Thoracic aorta (tissue), 2 donors: ENCODE results near the gene EXOC1. TPM values are rescaled to one million over a fixed set of nuclear protein-coding genes. Genes with fewer than 3 reads are reported as not detected.
"Not testable (repeated sequence)": the region's sequence is repeated elsewhere in the genome, so short reads cannot be mapped to it uniquely, and the experiment has no call there.

ENCODE experiments used
- ATAC-seq: fragments of 150-250 bp; one replicate; pipeline ENCODE4 v1.8.0; 2017; ENCODE audit warnings: low read depth; ENCODE audit not compliant: insufficient number of reproducible peaks, low FRiP score
- DNase-seq: peaks from one replicate; pipeline ENCODE4 v3.0.0-alpha.2; 2020; ENCODE audit warnings: low spot score
- H3K27ac ChIP-seq, 2 donors: fragments of 200-600 bp; sonication (generic); 1 replicate in 1 of 2; 2 replicates in 1 of 2; pipeline ENCODE4 v1.5.1; 2016; ENCODE audit warnings: mild to moderate bottlenecking in 2 of 2, moderate library complexity in 2 of 2
- H3K27me3 ChIP-seq: fragments of 200-600 bp; sonication (generic); replicated peaks from 2 replicates; pipeline ENCODE4 v1.6.0; 2016; ENCODE audit warnings: mild to moderate bottlenecking; ENCODE audit not compliant: insufficient read depth
- H3K36me3 ChIP-seq: fragments of 200-600 bp; sonication (generic); one replicate; pipeline ENCODE4 v1.5.1; 2016
- H3K4me1 ChIP-seq, 2 donors: fragments of 200-600 bp; sonication (generic); 1 replicate in 1 of 2; 2 replicates in 1 of 2; pipeline versions ENCODE4 v1.5.1 to v1.6.0; 2016; ENCODE audit warnings: low read depth in 2 of 2, mild to moderate bottlenecking in 1 of 2; ENCODE audit not compliant: control insufficient read depth in 1 of 2
- H3K4me3 ChIP-seq: fragments of 200-600 bp; sonication (generic); 2 replicates; pipeline ENCODE4 v1.5.1; 2016; ENCODE audit warnings: mild to moderate bottlenecking
- H3K9me3 ChIP-seq: fragments of 200-600 bp; sonication (generic); 2 replicates; pipeline ENCODE4 v1.5.1; 2016
- CTCF ChIP-seq: fragments of 200-600 bp; sonication (generic); IDR thresholded peaks from one replicate; pipeline ENCODE4 v1.5.1; 2019; ENCODE audit warnings: antibody characterized with exemption
- total RNA-seq, 2 donors: library from RNA; depleted of rRNA; stranded (reverse); fragments of >200 nt; gene quantifications; one replicate each; pipeline versions ENCODE4 v1.1.0 to v1.2.3, GENCODE V29; 2016

The EXOC1 gene
- total RNA-seq, 2 donors from 2014 or later = 33.5 to 60.5 TPM

GRCh38 chr4:55932511-55932910 is 79.1 kb downstream of the EXOC1 start:
- H3K4me1 ChIP-seq = no peaks in the 10 kb centered on the region
- H3K27ac ChIP-seq = no peak overlapping the region
- ATAC-seq (no peak), DNase-seq (no peak)
- no peak for TF ChIP-seq CTCF
- H3K27me3 ChIP-seq = no peaks in the 10 kb centered on the region
- H3K9me3 ChIP-seq = peaks cover 7% of the 10 kb centered on the region
- H3K4me3 ChIP-seq = no peak overlapping the region
- H3K36me3 ChIP-seq = no peaks in the 10 kb centered on the region

GRCh38 chr4:55933611-55934010 is 80.2 kb downstream of the EXOC1 start:
- TF ChIP-seq CTCF = no peak
- Histone ChIP-seq H3K27ac (no peak overlapping the region), H3K4me3 (no peak overlapping the region), H3K36me3 (no peaks in the 10 kb centered on the region), H3K27me3 (no peaks in the 10 kb centered on the region), H3K4me1 (no peaks in the 10 kb centered on the region), H3K9me3 (peaks cover 7% of the 10 kb centered on the region)
- ATAC-seq = no peak
- DNase-seq = no peak

- not testable (repeated sequence) for H3K9me3 ChIP-seq, H3K27ac ChIP-seq, H3K4me3 ChIP-seq, H3K36me3 ChIP-seq, H3K4me1 ChIP-seq, H3K27me3 ChIP-seq, DNase-seq, ATAC-seq
These were observed 82.5 kb downstream of the EXOC1 start for GRCh38 chr4:55935907-55936306.

GRCh38 chr4:55938481-55938880 is 85.0 kb downstream of the EXOC1 start:
- Histone ChIP-seq H3K36me3 (no peaks in the 10 kb centered on the region), H3K27ac (no peak overlapping the region), H3K27me3 (no peaks in the 10 kb centered on the region), H3K4me3 (no peak overlapping the region), H3K9me3 (peaks cover 7% of the 10 kb centered on the region), H3K4me1 (no peaks in the 10 kb centered on the region)
- ATAC-seq = no peak
- DNase-seq = no peak
- TF ChIP-seq CTCF = no peak

GRCh38 chr4:55939421-55939820 is 86.0 kb downstream of the EXOC1 start:
- TF ChIP-seq CTCF = no peak
- no peak overlapping the region for H3K4me3 ChIP-seq
- no peak overlapping the region for H3K27ac ChIP-seq
- H3K36me3 ChIP-seq = no peaks in the 10 kb centered on the region
- DNase-seq (no peak), ATAC-seq (no peak)
- peaks cover 7% of the 10 kb centered on the region for H3K9me3 ChIP-seq
- H3K4me1 ChIP-seq = no peaks in the 10 kb centered on the region
- H3K27me3 ChIP-seq = no peaks in the 10 kb centered on the region

GRCh38 chr4:55941881-55942396 is 88.5 kb downstream of the EXOC1 start:
- Histone ChIP-seq H3K4me3 (no peak overlapping the region), H3K4me1 (peaks cover 0 to 6% of the 10 kb centered on the region in 2 donors), H3K27me3 (no peaks in the 10 kb centered on the region), H3K27ac (no peak overlapping the region), H3K9me3 (peaks cover 5% of the 10 kb centered on the region), H3K36me3 (no peaks in the 10 kb centered on the region)
- no peak for TF ChIP-seq CTCF
- ATAC-seq = no peak
- no peak for DNase-seq
